Endothelial cell (in vitro differentiated cells): ENCODE data around the gene PLCXD3. TPM values are rescaled to one million over a fixed set of nuclear protein-coding genes. Genes with fewer than 3 reads are reported as not detected.
A peak's percentile ranks its signal among the peaks of the same experiment; 100 is the strongest.

ENCODE experiments used
- DNase-seq: peaks from one replicate; pipeline ENCODE4 v3.0.0; 2021; ENCODE audit warnings: low spot score
- H3K27ac Mint-ChIP-seq: one replicate; pipeline ENCODE4 v1.8.0; 2021; ENCODE audit warnings: mixed read lengths, inconsistent platforms; ENCODE audit not compliant: unreplicated experiment
- H3K27me3 Mint-ChIP-seq: one replicate; pipeline ENCODE4 v1.8.0; 2021; ENCODE audit warnings: mild to moderate bottlenecking, moderate library complexity, mixed read lengths, inconsistent platforms; ENCODE audit not compliant: unreplicated experiment
- H3K36me3 Mint-ChIP-seq: one replicate; pipeline ENCODE4 v1.8.0; 2021; ENCODE audit warnings: mild to moderate bottlenecking, low read depth, mixed read lengths, inconsistent platforms; ENCODE audit not compliant: unreplicated experiment
- H3K4me1 Mint-ChIP-seq: one replicate; pipeline ENCODE4 v1.8.0; 2021; ENCODE audit warnings: mild to moderate bottlenecking, mixed read lengths, inconsistent platforms; ENCODE audit not compliant: unreplicated experiment
- H3K4me3 Mint-ChIP-seq: one replicate; pipeline ENCODE4 v1.8.0; 2021; ENCODE audit warnings: mild to moderate bottlenecking, mixed read lengths, inconsistent platforms; ENCODE audit not compliant: unreplicated experiment
- H3K9me3 Mint-ChIP-seq: one replicate; pipeline ENCODE4 v1.8.0; 2021; ENCODE audit warnings: mixed read lengths, inconsistent platforms; ENCODE audit not compliant: unreplicated experiment
- CTCF ChIP-seq: fragments of 200-600 bp; sonication (generic); IDR thresholded peaks from one replicate; pipeline ENCODE4 v1.5.0; 2021; ENCODE audit warnings: antibody characterized with exemption; ENCODE audit not compliant: unreplicated experiment
- total RNA-seq: library from RNA; stranded (reverse); fragmentation: NEBNext Ultra II Directional; extraction: Animal tissue kit (Norgen Biotek cat#: 25700); gene quantifications from one replicate; pipeline ENCODE4 v1.2.1, GENCODE V29; 2021; ENCODE audit not compliant: unreplicated experiment

PLCXD3 gene
- total RNA-seq, 1 donor from 2014 or later, result 0.26 TPM

GRCh38 chr5:41509399-41510175 is 814 bp downstream of the PLCXD3 start:
- Mint-ChIP-seq H3K4me3 (peak overlapping the region; percentile 88), H3K36me3 (peaks cover 4% of the 10 kb centered on the region), H3K4me1 (peaks cover 6% of the 10 kb centered on the region), H3K27me3 (peaks cover 11% of the 10 kb centered on the region), H3K9me3 (no peaks in the 10 kb centered on the region), H3K27ac (no peak overlapping the region)
- DNase-seq, result no peak
- TF ChIP-seq CTCF, result no peak

- peaks cover 11% of the 10 kb centered on the region for H3K27me3 Mint-ChIP-seq
- peaks cover 6% of the 10 kb centered on the region for H3K4me1 Mint-ChIP-seq
- no peak overlapping the region for H3K4me3 Mint-ChIP-seq
- no peak overlapping the region for H3K27ac Mint-ChIP-seq
- no peak for TF ChIP-seq CTCF
- peaks cover 4% of the 10 kb centered on the region for H3K36me3 Mint-ChIP-seq
- no peaks in the 10 kb centered on the region for H3K9me3 Mint-ChIP-seq
- no peak for DNase-seq
Observed at GRCh38 chr5:41508696-41509398, 1.6 kb downstream of the PLCXD3 start.

- no peaks in the 10 kb centered on the region for H3K9me3 Mint-ChIP-seq
- H3K27ac Mint-ChIP-seq, result no peak overlapping the region
Observed at GRCh38 chr5:41508186-41508585, 2.2 kb downstream of the PLCXD3 start.

GRCh38 chr5:41507501-41507900 is 2.9 kb downstream of the PLCXD3 start:
- Mint-ChIP-seq H3K27ac (no peak overlapping the region), H3K9me3 (no peaks in the 10 kb centered on the region), H3K4me3 (no peak overlapping the region), H3K36me3 (peaks cover 4% of the 10 kb centered on the region), H3K27me3 (peaks cover 11% of the 10 kb centered on the region), H3K4me1 (peaks cover 6% of the 10 kb centered on the region)
- no peak for DNase-seq
- TF ChIP-seq CTCF, result no peak

More at GRCh38 chr5:41508186-41508585, 2.2 kb downstream of the PLCXD3 start:
- peaks cover 6% of the 10 kb centered on the region for H3K4me1 Mint-ChIP-seq
- no peak for DNase-seq
- peaks cover 11% of the 10 kb centered on the region for H3K27me3 Mint-ChIP-seq
- peaks cover 4% of the 10 kb centered on the region for H3K36me3 Mint-ChIP-seq
- H3K4me3 Mint-ChIP-seq, result no peak overlapping the region
- no peak for TF ChIP-seq CTCF

- Mint-ChIP-seq H3K4me3 (no peak overlapping the region), H3K27me3 (peaks cover 2% of the 10 kb centered on the region), H3K36me3 (no peaks in the 10 kb centered on the region), H3K4me1 (no peaks in the 10 kb centered on the region), H3K27ac (no peak overlapping the region), H3K9me3 (no peaks in the 10 kb centered on the region)
- no peak for TF ChIP-seq CTCF
- no peak for DNase-seq
Observed at GRCh38 chr5:41503860-41504259, 6.5 kb downstream of the PLCXD3 start.
